Ishikawa (cell line): ENCODE results near the gene ROGDI.

Experiments
- CEBPB ChIP-seq: IDR thresholded peaks from 2 replicates; pipeline ENCODE4 v1.6.1; 2012
- CREB1 ChIP-seq: IDR thresholded peaks from 2 replicates; pipeline ENCODE4 v1.6.1; 2012; ENCODE audit warnings: low read depth
- EGR1 ChIP-seq: IDR thresholded peaks from 2 replicates; pipeline ENCODE4 v1.6.1; 2012
- EP300 ChIP-seq: IDR thresholded peaks from 2 replicates; pipeline ENCODE4 v1.6.1; 2012; ENCODE audit warnings: borderline replicate concordance
- FOXM1 ChIP-seq: IDR thresholded peaks from 2 replicates; pipeline ENCODE4 v1.6.1; 2012; ENCODE audit warnings: low read depth, borderline replicate concordance
- NFIC ChIP-seq: IDR thresholded peaks from 2 replicates; pipeline ENCODE4 v1.6.1; 2012
- RAD21 ChIP-seq: IDR thresholded peaks from 2 replicates; pipeline ENCODE4 v1.6.1; 2012; ENCODE audit warnings: low read depth
- REST ChIP-seq: IDR thresholded peaks from 2 replicates; pipeline ENCODE4 v1.6.1; 2012; ENCODE audit warnings: low read depth, mild to moderate bottlenecking
- TAF1 ChIP-seq: IDR thresholded peaks from 2 replicates; pipeline ENCODE4 v1.6.1; 2012; ENCODE audit warnings: low read depth, mild to moderate bottlenecking
- TCF12 ChIP-seq: IDR thresholded peaks from 2 replicates; pipeline ENCODE4 v1.6.1; 2012; ENCODE audit warnings: low read depth
- TEAD4 ChIP-seq: IDR thresholded peaks from 2 replicates; pipeline ENCODE4 v1.6.1; 2012
- USF1 ChIP-seq: IDR thresholded peaks from 2 replicates; pipeline ENCODE4 v1.6.1; 2012
- YY1 ChIP-seq: IDR thresholded peaks from 2 replicates; pipeline ENCODE4 v1.6.1; 2012; ENCODE audit warnings: low read depth
- TF ChIP-seq, protein P1 (sequence below): IDR thresholded peaks from 2 replicates; pipeline ENCODE4 v1.6.1; 2012

DNA sequence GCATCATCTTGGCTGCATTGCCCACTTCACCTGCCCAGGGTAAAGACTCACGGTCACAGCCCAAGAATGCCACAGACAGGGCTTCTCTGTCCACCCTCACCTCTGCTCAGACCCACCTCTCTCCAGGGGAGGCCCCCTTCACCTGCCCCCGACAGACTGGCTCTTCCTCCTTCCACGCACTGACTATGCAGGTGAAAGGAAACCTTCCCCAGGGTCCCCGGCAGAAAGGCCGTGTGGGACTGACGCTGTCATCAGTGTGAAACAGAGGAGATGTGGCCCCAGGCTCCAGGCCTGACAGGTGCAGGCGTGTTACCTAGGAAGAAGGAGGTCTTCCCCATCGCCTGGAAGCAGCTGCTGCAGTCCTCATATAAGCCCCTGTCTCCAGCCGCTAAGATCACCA is 9.3 kb upstream of the ROGDI start:
- no peak for TF ChIP-seq REST
- no peak for TF ChIP-seq YY1
- no peak for TF ChIP-seq CREB1
- TF ChIP-seq EP300 = no peak
- TF ChIP-seq, protein P1, sequence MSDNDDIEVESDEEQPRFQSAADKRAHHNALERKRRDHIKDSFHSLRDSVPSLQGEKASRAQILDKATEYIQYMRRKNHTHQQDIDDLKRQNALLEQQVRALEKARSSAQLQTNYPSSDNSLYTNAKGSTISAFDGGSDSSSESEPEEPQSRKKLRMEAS = no peak
- no peak for TF ChIP-seq TAF1
- no peak for TF ChIP-seq CEBPB
- no peak for TF ChIP-seq TEAD4
- TF ChIP-seq FOXM1 = no peak
- TF ChIP-seq RAD21 = no peak
- TF ChIP-seq TCF12 = no peak
- TF ChIP-seq EGR1 = no peak
- no peak for TF ChIP-seq USF1
- no peak for TF ChIP-seq NFIC
